Measurements from ENCODE around the gene KCNJ15.

The KCNJ15 gene

GRCh38 chr21:38300141-38300578, 43.4 kb downstream of the KCNJ15 start:
- no peak for DNase-seq

- DNase-seq = no peak
These were observed 44.8 kb downstream of the KCNJ15 start for GRCh38 chr21:38301321-38302214.

- DNase-seq = no peak
These were observed 46.5 kb downstream of the KCNJ15 start for GRCh38 chr21:38303300-38303699.

- no peak for DNase-seq
These were observed 49.8 kb downstream of the KCNJ15 start for GRCh38 chr21:38306433-38307141.

- DNase-seq = no peak
These were observed 51.2 kb downstream of the KCNJ15 start for GRCh38 chr21:38307771-38308531.

- DNase-seq = no peak
These were observed 51.8 kb downstream of the KCNJ15 start for GRCh38 chr21:38308532-38309119.

GRCh38 chr21:38310646-38311485, 54.1 kb downstream of the KCNJ15 start:
- no peak for DNase-seq

- DNase-seq = no peak
These were observed 55.0 kb downstream of the KCNJ15 start for GRCh38 chr21:38311765-38312164.

- DNase-seq = no peak
These were observed 56.0 kb downstream of the KCNJ15 start for GRCh38 chr21:38312822-38313221.

GRCh38 chr21:38314558-38314957, 57.8 kb downstream of the KCNJ15 start:
- DNase-seq = no peak

GRCh38 chr21:38315122-38315521, 58.3 kb downstream of the KCNJ15 start:
- no peak for DNase-seq

- no peak for DNase-seq
These were observed 63.0 kb downstream of the KCNJ15 start for GRCh38 chr21:38319781-38320180.

GRCh38 chr21:38321568-38321967, 64.8 kb downstream of the KCNJ15 start:
- no peak for DNase-seq

- DNase-seq = no peak
These were observed 65.6 kb downstream of the KCNJ15 start for GRCh38 chr21:38322311-38322950.

GRCh38 chr21:38323721-38324531, 67.1 kb downstream of the KCNJ15 start:
- DNase-seq = no peak

- no peak for DNase-seq
These were observed 68.4 kb downstream of the KCNJ15 start for GRCh38 chr21:38325216-38325615.

- no peak for DNase-seq
These were observed 69.1 kb downstream of the KCNJ15 start for GRCh38 chr21:38325731-38326420.

- no peak for DNase-seq
These were observed 69.6 kb downstream of the KCNJ15 start for GRCh38 chr21:38326429-38326828.

GRCh38 chr21:38326899-38327298, 70.1 kb downstream of the KCNJ15 start:
- no peak for DNase-seq

GRCh38 chr21:38327984-38328383, 71.2 kb downstream of the KCNJ15 start:
- DNase-seq = no peak
